GM12872 (cell line): ENCODE results near the gene TRIM38.

Experiments
- TF ChIP-seq, protein P1 (sequence below): IDR thresholded peaks from 3 replicates; pipeline ENCODE4 v1.5.1; 2011; ENCODE audit warnings: low read depth, mild to moderate bottlenecking, low read length, moderate library complexity; ENCODE audit not compliant: insufficient read depth

The TRIM38 gene

GRCh38 chr6:25954756-25955155 lies 7.8 kb upstream of the TRIM38 start:
- TF ChIP-seq, protein P1, sequence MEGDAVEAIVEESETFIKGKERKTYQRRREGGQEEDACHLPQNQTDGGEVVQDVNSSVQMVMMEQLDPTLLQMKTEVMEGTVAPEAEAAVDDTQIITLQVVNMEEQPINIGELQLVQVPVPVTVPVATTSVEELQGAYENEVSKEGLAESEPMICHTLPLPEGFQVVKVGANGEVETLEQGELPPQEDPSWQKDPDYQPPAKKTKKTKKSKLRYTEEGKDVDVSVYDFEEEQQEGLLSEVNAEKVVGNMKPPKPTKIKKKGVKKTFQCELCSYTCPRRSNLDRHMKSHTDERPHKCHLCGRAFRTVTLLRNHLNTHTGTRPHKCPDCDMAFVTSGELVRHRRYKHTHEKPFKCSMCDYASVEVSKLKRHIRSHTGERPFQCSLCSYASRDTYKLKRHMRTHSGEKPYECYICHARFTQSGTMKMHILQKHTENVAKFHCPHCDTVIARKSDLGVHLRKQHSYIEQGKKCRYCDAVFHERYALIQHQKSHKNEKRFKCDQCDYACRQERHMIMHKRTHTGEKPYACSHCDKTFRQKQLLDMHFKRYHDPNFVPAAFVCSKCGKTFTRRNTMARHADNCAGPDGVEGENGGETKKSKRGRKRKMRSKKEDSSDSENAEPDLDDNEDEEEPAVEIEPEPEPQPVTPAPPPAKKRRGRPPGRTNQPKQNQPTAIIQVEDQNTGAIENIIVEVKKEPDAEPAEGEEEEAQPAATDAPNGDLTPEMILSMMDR, result no peak

- TF ChIP-seq, protein P1, result no peak
Measured at GRCh38 chr6:25956226-25956625, 6.4 kb upstream of the TRIM38 start.

GRCh38 chr6:25958700-25959162 lies 3.9 kb upstream of the TRIM38 start:
- TF ChIP-seq, protein P1, result no peak

GRCh38 chr6:25959890-25960536 lies 2.6 kb upstream of the TRIM38 start:
- TF ChIP-seq, protein P1, result no peak

GRCh38 chr6:25960734-25961133 lies 1.9 kb upstream of the TRIM38 start:
- TF ChIP-seq, protein P1, result no peak

DNA sequence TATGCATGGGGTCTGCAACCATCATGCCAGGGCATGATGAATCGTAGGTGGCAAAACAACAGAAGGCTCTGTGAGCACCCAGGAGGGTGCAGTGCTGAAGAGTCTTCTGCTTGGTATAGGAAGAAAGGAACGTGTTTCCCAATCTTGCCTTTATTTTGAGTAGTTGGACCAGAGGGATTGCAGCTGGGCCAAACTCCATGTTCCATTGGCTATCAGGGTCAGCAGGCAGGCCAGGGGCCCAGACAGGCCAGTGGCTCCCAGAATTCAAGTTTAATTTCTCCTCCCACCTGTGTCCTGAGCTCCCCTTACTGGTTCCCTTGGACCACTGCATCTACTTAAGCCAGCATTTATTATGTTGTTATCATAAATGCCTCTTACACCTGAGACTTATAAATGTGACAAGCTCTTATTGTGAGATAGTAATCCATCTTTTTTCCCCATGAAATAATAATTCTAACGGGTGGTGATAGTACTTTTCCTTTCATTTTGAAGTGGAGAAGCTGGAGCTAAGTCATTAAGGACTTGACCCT lies 918 bp upstream of the TRIM38 start:
- TF ChIP-seq, protein P1, result peak; percentile 38

DNA sequence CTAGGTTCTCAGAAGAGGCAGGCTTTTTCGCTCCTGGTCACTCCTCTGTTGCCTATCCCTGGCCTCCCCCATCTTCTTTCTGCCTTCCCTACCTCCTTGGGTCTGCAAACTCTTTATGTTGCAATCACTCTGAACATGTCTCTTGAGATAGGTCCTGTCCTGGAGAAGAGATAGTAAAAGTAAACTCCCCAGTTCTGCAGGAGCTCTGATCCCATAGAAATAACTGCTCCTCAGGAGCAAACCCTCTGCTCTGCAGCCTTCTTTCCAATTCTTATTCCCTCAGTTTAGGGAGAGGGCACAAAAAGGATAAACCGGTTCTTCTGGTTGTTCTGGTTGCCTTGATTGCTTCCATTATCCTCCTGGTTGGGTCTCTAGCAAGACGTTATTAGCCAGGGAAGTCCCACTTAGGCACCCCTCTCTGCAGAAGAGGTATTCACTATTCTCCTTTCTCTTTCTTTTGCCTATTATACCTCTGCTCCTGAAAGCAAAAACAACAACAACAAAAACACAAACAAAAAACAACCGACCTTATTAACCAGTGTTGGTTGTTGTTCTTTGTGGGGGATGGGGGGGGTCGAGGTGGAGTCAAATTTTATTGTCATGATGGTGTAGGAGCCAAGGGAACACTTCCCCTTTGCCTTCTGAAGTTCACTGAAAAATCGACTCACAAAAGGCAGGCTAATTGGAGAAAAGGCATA lies 973 bp downstream of the TRIM38 start:
- TF ChIP-seq, protein P1, result no peak
